Measurements from ENCODE around the gene ABI2.

DNA sequence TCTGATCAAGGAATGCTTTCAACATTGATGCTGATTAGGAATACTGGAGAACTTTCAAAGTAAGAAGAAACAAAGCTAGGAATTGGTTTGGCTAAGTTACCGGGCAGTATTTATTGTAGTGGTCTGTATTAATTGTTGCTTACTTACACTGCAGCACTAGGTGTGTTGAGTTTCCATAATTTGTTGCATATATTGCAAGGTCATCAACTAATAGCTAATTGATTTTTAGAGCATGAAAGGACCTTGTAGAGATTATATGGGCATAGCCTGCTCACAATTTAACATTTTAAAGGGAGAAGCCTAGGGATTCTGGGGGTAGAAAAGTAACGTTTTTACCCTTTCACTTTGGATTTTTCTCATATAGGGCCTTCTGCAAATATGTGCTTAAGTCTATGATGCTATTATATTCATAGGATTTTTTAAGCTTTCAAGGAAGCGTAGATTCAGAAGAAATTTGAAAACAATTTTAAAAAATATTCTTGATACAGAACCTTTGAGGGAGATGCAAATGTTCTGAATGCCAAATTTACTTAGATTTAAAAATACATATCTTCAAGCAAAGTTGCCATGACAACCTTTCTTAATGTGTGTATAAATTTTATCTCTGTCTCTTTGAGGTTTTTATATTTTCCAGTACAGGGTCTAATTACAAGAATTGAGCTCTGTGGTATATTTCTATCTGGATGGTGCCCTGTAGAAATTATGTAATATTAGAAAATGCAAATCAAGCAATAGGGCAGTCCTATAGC lies 17.3 kb upstream of the ABI2 start:
- TF ChIP-seq, protein P1, sequence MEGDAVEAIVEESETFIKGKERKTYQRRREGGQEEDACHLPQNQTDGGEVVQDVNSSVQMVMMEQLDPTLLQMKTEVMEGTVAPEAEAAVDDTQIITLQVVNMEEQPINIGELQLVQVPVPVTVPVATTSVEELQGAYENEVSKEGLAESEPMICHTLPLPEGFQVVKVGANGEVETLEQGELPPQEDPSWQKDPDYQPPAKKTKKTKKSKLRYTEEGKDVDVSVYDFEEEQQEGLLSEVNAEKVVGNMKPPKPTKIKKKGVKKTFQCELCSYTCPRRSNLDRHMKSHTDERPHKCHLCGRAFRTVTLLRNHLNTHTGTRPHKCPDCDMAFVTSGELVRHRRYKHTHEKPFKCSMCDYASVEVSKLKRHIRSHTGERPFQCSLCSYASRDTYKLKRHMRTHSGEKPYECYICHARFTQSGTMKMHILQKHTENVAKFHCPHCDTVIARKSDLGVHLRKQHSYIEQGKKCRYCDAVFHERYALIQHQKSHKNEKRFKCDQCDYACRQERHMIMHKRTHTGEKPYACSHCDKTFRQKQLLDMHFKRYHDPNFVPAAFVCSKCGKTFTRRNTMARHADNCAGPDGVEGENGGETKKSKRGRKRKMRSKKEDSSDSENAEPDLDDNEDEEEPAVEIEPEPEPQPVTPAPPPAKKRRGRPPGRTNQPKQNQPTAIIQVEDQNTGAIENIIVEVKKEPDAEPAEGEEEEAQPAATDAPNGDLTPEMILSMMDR (IDR thresholded peaks at IDR 0.05): no peak
- TF ChIP-seq EZH2 (IDR thresholded peaks at IDR 0.05): no peak

All from neural progenitor cell (in vitro differentiated cells).